Measurements from ENCODE around the gene DOC2B.
"Not testable (repeated sequence)": the region's sequence is repeated elsewhere in the genome, so short reads cannot be mapped to it uniquely, and the experiment has no call there.

DNA sequence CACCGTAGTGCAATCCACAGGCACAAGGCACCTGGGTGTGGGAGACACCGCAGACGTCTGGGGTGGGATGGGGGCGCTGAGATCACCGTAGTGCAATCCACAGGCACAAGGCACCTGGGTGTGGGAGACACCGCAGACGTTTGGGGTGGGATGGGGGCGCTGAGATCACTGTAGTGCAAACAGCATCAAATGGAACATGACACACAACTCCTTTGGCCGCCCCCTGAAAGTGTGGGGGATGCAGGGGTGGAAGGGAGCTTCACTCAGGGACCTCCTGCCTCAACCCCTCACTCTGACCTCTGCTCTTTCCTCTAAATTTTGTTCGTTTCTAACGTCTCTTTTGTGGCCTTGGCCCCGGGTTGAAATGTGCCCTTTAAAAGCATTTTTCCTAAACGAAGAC lies 20.3 kb upstream of the DOC2B start:
- TF ChIP-seq, protein P1, sequence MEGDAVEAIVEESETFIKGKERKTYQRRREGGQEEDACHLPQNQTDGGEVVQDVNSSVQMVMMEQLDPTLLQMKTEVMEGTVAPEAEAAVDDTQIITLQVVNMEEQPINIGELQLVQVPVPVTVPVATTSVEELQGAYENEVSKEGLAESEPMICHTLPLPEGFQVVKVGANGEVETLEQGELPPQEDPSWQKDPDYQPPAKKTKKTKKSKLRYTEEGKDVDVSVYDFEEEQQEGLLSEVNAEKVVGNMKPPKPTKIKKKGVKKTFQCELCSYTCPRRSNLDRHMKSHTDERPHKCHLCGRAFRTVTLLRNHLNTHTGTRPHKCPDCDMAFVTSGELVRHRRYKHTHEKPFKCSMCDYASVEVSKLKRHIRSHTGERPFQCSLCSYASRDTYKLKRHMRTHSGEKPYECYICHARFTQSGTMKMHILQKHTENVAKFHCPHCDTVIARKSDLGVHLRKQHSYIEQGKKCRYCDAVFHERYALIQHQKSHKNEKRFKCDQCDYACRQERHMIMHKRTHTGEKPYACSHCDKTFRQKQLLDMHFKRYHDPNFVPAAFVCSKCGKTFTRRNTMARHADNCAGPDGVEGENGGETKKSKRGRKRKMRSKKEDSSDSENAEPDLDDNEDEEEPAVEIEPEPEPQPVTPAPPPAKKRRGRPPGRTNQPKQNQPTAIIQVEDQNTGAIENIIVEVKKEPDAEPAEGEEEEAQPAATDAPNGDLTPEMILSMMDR (IDR thresholded peaks at IDR 0.05) = not testable (repeated sequence)
- TF ChIP-seq POLR2A (IDR thresholded peaks at IDR 0.05) = not testable (repeated sequence)

All from right lobe of liver (tissue), 4 donors.